Measurements from ENCODE around the gene PTPN4. TPM values are rescaled to one million over a fixed set of nuclear protein-coding genes. Genes with fewer than 3 reads are reported as not detected.
A peak's percentile ranks its signal among the peaks of the same experiment; 100 is the strongest.

PTPN4 gene
- total and polyA plus RNA-seq, 2 of the 13 experiments (the other 11 are each of a cell fraction or from before 2014, with no cell fraction given): 20.3 to 34.6 TPM

DNA sequence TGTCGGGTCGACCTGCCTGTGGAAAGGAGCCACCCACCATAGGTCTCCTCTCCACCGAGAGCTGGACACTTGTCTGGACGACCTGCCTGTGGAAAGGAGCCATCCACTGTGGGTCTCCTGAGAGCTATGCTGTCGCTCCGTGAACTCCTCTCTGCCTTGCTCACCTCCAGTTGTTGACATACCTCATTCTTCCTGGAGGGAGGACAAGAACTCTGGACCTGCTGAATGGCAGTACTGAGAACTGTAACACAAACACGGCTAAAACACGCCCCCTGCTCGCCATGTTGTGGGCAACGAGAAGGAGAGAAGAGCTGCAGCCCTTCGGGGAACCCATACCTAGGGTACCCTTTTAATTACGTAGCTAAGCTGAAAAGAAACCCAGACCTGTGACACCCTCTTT, 77.6 kb downstream of the PTPN4 start (continued):
- TF ChIP-seq, protein P1, sequence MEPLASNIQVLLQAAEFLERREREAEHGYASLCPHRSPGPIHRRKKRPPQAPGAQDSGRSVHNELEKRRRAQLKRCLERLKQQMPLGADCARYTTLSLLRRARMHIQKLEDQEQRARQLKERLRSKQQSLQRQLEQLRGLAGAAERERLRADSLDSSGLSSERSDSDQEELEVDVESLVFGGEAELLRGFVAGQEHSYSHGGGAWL (CRISPR knock-in tag; IDR thresholded peaks at IDR 0.05): no peak
- TF ChIP-seq ZNF703 (CRISPR knock-in tag; IDR thresholded peaks at IDR 0.05; ENCODE audit: borderline replicate concordance) (no peak), ZNF33B (CRISPR knock-in tag; IDR thresholded peaks at IDR 0.05) (no peak), SP1 (IDR thresholded peaks at IDR 0.05) (no peak), SP1 (CRISPR knock-in tag; IDR thresholded peaks at IDR 0.05) (no peak), SOX6 (IDR thresholded peaks at IDR 0.05) (no peak), SOX6 (CRISPR knock-in tag; IDR thresholded peaks at IDR 0.05) (no peak), ETV5 (CRISPR knock-in tag; IDR thresholded peaks at IDR 0.05; ENCODE audit: borderline replicate concordance) (no peak), HHEX (CRISPR knock-in tag; IDR thresholded peaks at IDR 0.05) (no peak), MED1 (CRISPR knock-in tag; IDR thresholded peaks at IDR 0.05) (0 out of 2 replicates have a peak, but pooled peaks have one; percentile 21), ZBTB3 (CRISPR knock-in tag; IDR thresholded peaks at IDR 0.05; ENCODE audit: borderline replicate concordance, low read depth) (no peak), ZNF12 (CRISPR knock-in tag; IDR thresholded peaks at IDR 0.05) (no peak), ZNF550 (CRISPR knock-in tag; IDR thresholded peaks at IDR 0.05; ENCODE audit: borderline replicate concordance) (no peak), ZBTB8A (CRISPR knock-in tag; IDR thresholded peaks at IDR 0.05; ENCODE audit: borderline replicate concordance, low read depth) (no peak), TOPORS (CRISPR knock-in tag; IDR thresholded peaks at IDR 0.05) (no peak), ZNF792 (CRISPR knock-in tag; IDR thresholded peaks at IDR 0.05) (no peak), ZFP36L1 (CRISPR knock-in tag; IDR thresholded peaks at IDR 0.05) (no peak), ZNF10 (CRISPR knock-in tag; IDR thresholded peaks at IDR 0.05; ENCODE audit: borderline replicate concordance, low read depth) (no peak), XBP1 (CRISPR knock-in tag; IDR thresholded peaks at IDR 0.05) (no peak), NFYB (CRISPR knock-in tag; IDR thresholded peaks at IDR 0.05) (no peak), AGO2 (optimal IDR thresholded peaks at IDR 0.05; ENCODE audit: low read depth, low read length) (no peak), TCF7 (IDR thresholded peaks at IDR 0.05; ENCODE audit: low read depth) (no peak)
- TF ChIP-seq, protein P2, sequence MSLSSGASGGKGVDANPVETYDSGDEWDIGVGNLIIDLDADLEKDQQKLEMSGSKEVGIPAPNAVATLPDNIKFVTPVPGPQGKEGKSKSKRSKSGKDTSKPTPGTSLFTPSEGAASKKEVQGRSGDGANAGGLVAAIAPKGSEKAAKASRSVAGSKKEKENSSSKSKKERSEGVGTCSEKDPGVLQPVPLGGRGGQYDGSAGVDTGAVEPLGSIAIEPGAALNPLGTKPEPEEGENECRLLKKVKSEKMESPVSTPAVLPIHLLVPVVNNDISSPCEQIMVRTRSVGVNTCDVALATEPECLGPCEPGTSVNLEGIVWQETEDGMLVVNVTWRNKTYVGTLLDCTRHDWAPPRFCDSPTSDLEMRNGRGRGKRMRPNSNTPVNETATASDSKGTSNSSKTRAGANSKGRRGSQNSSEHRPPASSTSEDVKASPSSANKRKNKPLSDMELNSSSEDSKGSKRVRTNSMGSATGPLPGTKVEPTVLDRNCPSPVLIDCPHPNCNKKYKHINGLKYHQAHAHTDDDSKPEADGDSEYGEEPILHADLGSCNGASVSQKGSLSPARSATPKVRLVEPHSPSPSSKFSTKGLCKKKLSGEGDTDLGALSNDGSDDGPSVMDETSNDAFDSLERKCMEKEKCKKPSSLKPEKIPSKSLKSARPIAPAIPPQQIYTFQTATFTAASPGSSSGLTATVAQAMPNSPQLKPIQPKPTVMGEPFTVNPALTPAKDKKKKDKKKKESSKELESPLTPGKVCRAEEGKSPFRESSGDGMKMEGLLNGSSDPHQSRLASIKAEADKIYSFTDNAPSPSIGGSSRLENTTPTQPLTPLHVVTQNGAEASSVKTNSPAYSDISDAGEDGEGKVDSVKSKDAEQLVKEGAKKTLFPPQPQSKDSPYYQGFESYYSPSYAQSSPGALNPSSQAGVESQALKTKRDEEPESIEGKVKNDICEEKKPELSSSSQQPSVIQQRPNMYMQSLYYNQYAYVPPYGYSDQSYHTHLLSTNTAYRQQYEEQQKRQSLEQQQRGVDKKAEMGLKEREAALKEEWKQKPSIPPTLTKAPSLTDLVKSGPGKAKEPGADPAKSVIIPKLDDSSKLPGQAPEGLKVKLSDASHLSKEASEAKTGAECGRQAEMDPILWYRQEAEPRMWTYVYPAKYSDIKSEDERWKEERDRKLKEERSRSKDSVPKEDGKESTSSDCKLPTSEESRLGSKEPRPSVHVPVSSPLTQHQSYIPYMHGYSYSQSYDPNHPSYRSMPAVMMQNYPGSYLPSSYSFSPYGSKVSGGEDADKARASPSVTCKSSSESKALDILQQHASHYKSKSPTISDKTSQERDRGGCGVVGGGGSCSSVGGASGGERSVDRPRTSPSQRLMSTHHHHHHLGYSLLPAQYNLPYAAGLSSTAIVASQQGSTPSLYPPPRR (CRISPR knock-in tag; IDR thresholded peaks at IDR 0.05; ENCODE audit: borderline replicate concordance): no peak
- TF ChIP-seq, protein P3, sequence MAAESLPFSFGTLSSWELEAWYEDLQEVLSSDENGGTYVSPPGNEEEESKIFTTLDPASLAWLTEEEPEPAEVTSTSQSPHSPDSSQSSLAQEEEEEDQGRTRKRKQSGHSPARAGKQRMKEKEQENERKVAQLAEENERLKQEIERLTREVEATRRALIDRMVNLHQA (CRISPR knock-in tag; IDR thresholded peaks at IDR 0.05): no peak
- TF ChIP-seq, protein P4, sequence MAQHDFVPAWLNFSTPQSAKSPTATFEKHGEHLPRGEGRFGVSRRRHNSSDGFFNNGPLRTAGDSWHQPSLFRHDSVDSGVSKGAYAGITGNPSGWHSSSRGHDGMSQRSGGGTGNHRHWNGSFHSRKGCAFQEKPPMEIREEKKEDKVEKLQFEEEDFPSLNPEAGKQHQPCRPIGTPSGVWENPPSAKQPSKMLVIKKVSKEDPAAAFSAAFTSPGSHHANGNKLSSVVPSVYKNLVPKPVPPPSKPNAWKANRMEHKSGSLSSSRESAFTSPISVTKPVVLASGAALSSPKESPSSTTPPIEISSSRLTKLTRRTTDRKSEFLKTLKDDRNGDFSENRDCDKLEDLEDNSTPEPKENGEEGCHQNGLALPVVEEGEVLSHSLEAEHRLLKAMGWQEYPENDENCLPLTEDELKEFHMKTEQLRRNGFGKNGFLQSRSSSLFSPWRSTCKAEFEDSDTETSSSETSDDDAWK (CRISPR knock-in tag; IDR thresholded peaks at IDR 0.05): no peak

Data from HepG2 (cell line).